Measurements from ENCODE around the gene CST8. TPM values are rescaled to one million over a fixed set of nuclear protein-coding genes. Genes with fewer than 3 reads are reported as not detected.

CST8 gene
- total RNA-seq, 4 donors from 2014 or later: not detected

- H3K36me3 ChIP-seq: no peaks in the 10 kb centered on the region
- H3K9me3 ChIP-seq: no peaks in the 10 kb centered on the region
- H3K4me3 ChIP-seq: no peak overlapping the region
- H3K27ac ChIP-seq: no peak overlapping the region
- no peak for DNase-seq (ENCODE audit: low spot score in 2 of 2)
- WGBS: 47% methylated on average over 1 of the region's 1 CpG
- no peaks in the 10 kb centered on the region for H3K4me1 ChIP-seq
- TF ChIP-seq, protein P1, sequence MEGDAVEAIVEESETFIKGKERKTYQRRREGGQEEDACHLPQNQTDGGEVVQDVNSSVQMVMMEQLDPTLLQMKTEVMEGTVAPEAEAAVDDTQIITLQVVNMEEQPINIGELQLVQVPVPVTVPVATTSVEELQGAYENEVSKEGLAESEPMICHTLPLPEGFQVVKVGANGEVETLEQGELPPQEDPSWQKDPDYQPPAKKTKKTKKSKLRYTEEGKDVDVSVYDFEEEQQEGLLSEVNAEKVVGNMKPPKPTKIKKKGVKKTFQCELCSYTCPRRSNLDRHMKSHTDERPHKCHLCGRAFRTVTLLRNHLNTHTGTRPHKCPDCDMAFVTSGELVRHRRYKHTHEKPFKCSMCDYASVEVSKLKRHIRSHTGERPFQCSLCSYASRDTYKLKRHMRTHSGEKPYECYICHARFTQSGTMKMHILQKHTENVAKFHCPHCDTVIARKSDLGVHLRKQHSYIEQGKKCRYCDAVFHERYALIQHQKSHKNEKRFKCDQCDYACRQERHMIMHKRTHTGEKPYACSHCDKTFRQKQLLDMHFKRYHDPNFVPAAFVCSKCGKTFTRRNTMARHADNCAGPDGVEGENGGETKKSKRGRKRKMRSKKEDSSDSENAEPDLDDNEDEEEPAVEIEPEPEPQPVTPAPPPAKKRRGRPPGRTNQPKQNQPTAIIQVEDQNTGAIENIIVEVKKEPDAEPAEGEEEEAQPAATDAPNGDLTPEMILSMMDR (IDR thresholded peaks at IDR 0.05): no peak
- no peak for TF ChIP-seq POLR2AphosphoS5 (IDR thresholded peaks at IDR 0.05)
- TF ChIP-seq EP300 (IDR thresholded peaks at IDR 0.05): no peak
- no peak for TF ChIP-seq POLR2A (IDR thresholded peaks at IDR 0.05)
- H3K27me3 ChIP-seq: no peaks in the 10 kb centered on the region
These were observed 50.4 kb downstream of the CST8 start for GRCh38 chr20:23541330-23541729.

DNA sequence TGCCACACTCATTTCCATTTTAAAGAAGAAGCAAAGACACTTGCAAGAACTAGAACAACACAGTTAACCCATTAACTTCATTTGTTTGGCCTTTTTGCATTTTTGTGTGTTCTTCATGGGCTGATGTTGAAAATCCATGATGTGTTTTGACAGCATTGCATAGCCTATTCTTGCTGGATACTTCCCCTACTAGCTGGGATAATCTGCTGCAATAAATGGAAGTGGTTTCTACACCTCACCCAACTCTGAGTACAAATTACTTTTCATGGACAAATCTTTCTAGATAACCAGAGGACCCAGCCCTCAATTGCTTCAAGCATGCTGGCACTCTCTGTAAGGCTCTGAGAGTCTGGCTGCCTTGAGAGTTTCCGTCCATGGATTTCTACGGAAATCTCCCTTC, 50.9 kb downstream of the CST8 start:
- 83% methylated on average over 2 of the region's 2 CpGs for WGBS
- no peak for DNase-seq (ENCODE audit: low spot score in 2 of 2)
- H3K9me3 ChIP-seq: no peaks in the 10 kb centered on the region
- no peaks in the 10 kb centered on the region for H3K27me3 ChIP-seq
- H3K4me1 ChIP-seq: no peaks in the 10 kb centered on the region
- TF ChIP-seq EP300 (IDR thresholded peaks at IDR 0.05) (no peak), POLR2AphosphoS5 (IDR thresholded peaks at IDR 0.05) (no peak), POLR2A (IDR thresholded peaks at IDR 0.05) (no peak)
- TF ChIP-seq, protein P1 (IDR thresholded peaks at IDR 0.05): no peak
- no peaks in the 10 kb centered on the region for H3K36me3 ChIP-seq
- H3K4me3 ChIP-seq: no peak overlapping the region
- no peak overlapping the region for H3K27ac ChIP-seq

- DNase-seq (ENCODE audit: low spot score in 2 of 2): no peak
- TF ChIP-seq POLR2A (IDR thresholded peaks at IDR 0.05) (no peak), EP300 (IDR thresholded peaks at IDR 0.05) (no peak), POLR2AphosphoS5 (IDR thresholded peaks at IDR 0.05) (no peak)
- TF ChIP-seq, protein P1 (IDR thresholded peaks at IDR 0.05): no peak
- no peaks in the 10 kb centered on the region for H3K27me3 ChIP-seq
- H3K4me1 ChIP-seq: no peaks in the 10 kb centered on the region
- no peaks in the 10 kb centered on the region for H3K9me3 ChIP-seq
- H3K36me3 ChIP-seq: no peaks in the 10 kb centered on the region
- H3K27ac ChIP-seq: no peak overlapping the region
- 49% methylated on average over 5 of the region's 5 CpGs for WGBS
- no peak overlapping the region for H3K4me3 ChIP-seq
These were observed 51.9 kb downstream of the CST8 start for GRCh38 chr20:23542801-23543200.

DNA sequence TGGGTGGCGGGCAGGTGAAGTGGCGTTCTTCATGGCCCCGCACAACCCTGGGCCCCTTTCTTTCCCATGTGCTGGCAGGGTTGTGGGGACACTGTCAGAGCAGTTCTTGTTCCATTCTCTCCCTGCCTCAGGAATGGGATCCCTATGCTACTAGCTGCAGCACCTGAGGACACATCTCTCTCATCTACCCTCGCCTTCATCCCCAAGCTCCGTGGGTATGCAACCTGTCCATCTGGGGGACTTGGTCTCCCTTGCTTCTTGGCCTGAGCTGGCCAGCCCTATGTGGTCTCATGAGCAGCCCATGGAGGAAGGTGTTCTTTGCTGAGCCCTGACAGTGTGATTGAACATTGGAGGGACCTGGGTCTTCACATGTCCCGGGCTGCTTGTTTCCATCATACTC, 53.2 kb downstream of the CST8 start:
- Histone ChIP-seq H3K36me3 (no peaks in the 10 kb centered on the region), H3K4me3 (no peak overlapping the region), H3K27me3 (peaks cover 3% of the 10 kb centered on the region), H3K4me1 (no peaks in the 10 kb centered on the region), H3K9me3 (no peaks in the 10 kb centered on the region), H3K27ac (no peak overlapping the region)
- TF ChIP-seq EP300 (IDR thresholded peaks at IDR 0.05): no peak
- no peak for TF ChIP-seq POLR2AphosphoS5 (IDR thresholded peaks at IDR 0.05)
- WGBS: 97% methylated on average over 6 of the region's 6 CpGs
- DNase-seq (ENCODE audit: low spot score in 2 of 2): no peak

Other genes with a start within 250 kb of the CST8 start
- gene NXT1, start 140.3 kb upstream of the CST8 start, total RNA-seq: 10 to 100 TPM; 18.3 to 64.5 (median 43.9) TPM
- 10 to 100 TPM; 11.1 to 19.1 (median 15.2) TPM for gene GZF1, start 128.9 kb upstream of the CST8 start, total RNA-seq
- gene NAPB, start 69.6 kb upstream of the CST8 start, total RNA-seq: 10 to 100 TPM in 1 of 4 donors, 1 to 10 TPM in 3; 6.6 to 21.6 (median 8.9) TPM
- gene CSTL1, start 51.4 kb upstream of the CST8 start, total RNA-seq: not detected
- not detected for gene CST11, start 38.2 kb upstream of the CST8 start, total RNA-seq
- gene CST9L, start 77.4 kb downstream of the CST8 start, total RNA-seq: not detected
- gene CST9, start 114.8 kb downstream of the CST8 start, total RNA-seq: not detected
- gene CST3, start 146.8 kb downstream of the CST8 start, total RNA-seq: 100 to 1,000 TPM; 258 to 476 (median 386) TPM
- not detected for gene CST4, start 197.9 kb downstream of the CST8 start, total RNA-seq